ENCODE results near the gene SRSF10. TPM values are rescaled to one million over a fixed set of nuclear protein-coding genes. Genes with fewer than 3 reads are reported as not detected.

SRSF10 gene
- total and polyA plus RNA-seq, 2 of the 8 experiments (the other 6 are each of a cell fraction or from before 2014, with no cell fraction given) = 155 to 194 TPM

DNA sequence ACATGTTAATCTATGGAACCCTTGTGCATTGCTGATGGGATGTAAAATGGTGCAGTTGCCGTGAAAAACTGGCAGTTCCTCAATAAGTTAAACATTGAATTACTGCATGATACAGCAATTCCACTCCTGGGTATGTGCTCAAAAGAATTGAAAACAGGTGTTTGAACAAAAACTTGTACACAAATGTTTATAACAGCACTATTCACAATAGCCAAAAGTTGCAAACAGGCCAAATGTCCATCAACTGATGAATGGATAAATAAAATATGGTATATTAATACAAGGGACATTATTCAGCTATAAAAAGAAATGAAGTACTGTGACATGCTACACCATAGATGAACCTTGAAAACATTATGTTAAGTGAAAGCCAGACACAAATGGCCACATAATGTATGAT is 17.7 kb upstream of the SRSF10 start:
- Histone ChIP-seq H2BK5ac (ENCODE audit: low read depth, low read length) (no peak overlapping the region), H3K4me2 (ENCODE audit: insufficient read depth in 1 of 2, low read depth in 2 of 2, low read length in 2 of 2) (no peak overlapping the region), H2BK12ac (ENCODE audit: low read depth, low read length) (no peak overlapping the region), H3K4me1 (replicated peaks in 1 of 4; ENCODE audit: control insufficient read depth in 3 of 4, insufficient read depth in 4 of 4, low read length in 3 of 4) (peaks cover 2 to 4% (median 2%) of the 10 kb centered on the region in 4 experiments; a peak in 5 of 7 replicates), H3K4me3 (ENCODE audit: extremely low read depth in 1 of 4, insufficient read depth in 2 of 4, low read depth in 3 of 4, low read length in 4 of 4) (no peak overlapping the region), H4K8ac (ENCODE audit: extremely low read depth, insufficient read depth, low read length) (no peak overlapping the region), H2AK5ac (ENCODE audit: low read depth, low read length) (no peak overlapping the region), H4K91ac (replicated peaks; ENCODE audit: insufficient read length, low read length) (no peak overlapping the region), H3K79me1 (ENCODE audit: low read depth, low read length) (no peaks in the 10 kb centered on the region), H2BK120ac (replicated peaks; ENCODE audit: low read depth, low read length) (no peak overlapping the region), H3K23me2 (ENCODE audit: low read depth, low read length) (no peaks in the 10 kb centered on the region), H3K23ac (ENCODE audit: insufficient read length) (no peak overlapping the region), H2BK20ac (ENCODE audit: low read length) (no peak overlapping the region), H3K18ac (ENCODE audit: extremely low read depth, low read length) (no peak overlapping the region), H3K14ac (ENCODE audit: insufficient read length) (no peak overlapping the region), H3K9me3 (ENCODE audit: insufficient read depth in 2 of 2, low read depth in 1 of 2, low read length in 1 of 2) (no peaks in the 10 kb centered on the region), H2BK15ac (ENCODE audit: low read length) (no peak overlapping the region), H3K27ac (ENCODE audit: low read depth, low read length) (no peak overlapping the region), H3K9ac (replicated peaks in 1 of 4; ENCODE audit: extremely low read depth in 1 of 4, low read depth in 3 of 4, low read length in 3 of 4) (no peak overlapping the region), H3K79me2 (ENCODE audit: control insufficient read depth in 1 of 2, insufficient read depth in 2 of 2, low read length in 2 of 2) (no peaks in the 10 kb centered on the region), H3K27me3 (replicated peaks in 1 of 4; ENCODE audit: control insufficient read depth in 3 of 4, extremely low read depth in 1 of 4, insufficient read depth in 3 of 4, low read length in 3 of 4) (no peaks in the 10 kb centered on the region), H3K56ac (replicated peaks; ENCODE audit: insufficient read length, low read depth, low read length) (no peak overlapping the region), H4K20me1 (replicated peaks in 1 of 2; ENCODE audit: control insufficient read depth in 1 of 2, insufficient read depth in 2 of 2, low read length in 2 of 2) (no peaks in the 10 kb centered on the region), H3K4ac (replicated peaks; ENCODE audit: insufficient read length, low read depth, low read length) (no peak overlapping the region), H3K36me3 (ENCODE audit: control insufficient read depth in 2 of 4, insufficient read depth in 4 of 4, low read length in 3 of 4) (no peaks in the 10 kb centered on the region), H4K5ac (ENCODE audit: insufficient read length, low read depth, low read length) (no peak overlapping the region), H2AFZ (ENCODE audit: low read length) (no peak overlapping the region)
- no peak for FAIRE-seq
- ChIA-PET POLR2A (ENCODE audit: partially characterized antibody) (no interaction called here), CTCF (ENCODE audit: partially characterized antibody) (interaction anchor here (0.8 kb wide), 1 partner anchor 30 kb away, joined by 3 read pairs; no protein-coding TSS in a partner anchor)
- no peak for DNase-seq (ENCODE audit: low read depth in 1 of 2, low spot score in 2 of 2)
- WGBS, 2 experiments (ENCODE audit: extremely low coverage in 1 of 2, insufficient coverage in 1 of 2, insufficient read length in 1 of 2, insufficient replicate concordance in 2 of 2, low coverage in 1 of 2, low lambda C conversion rate in 2 of 2, missing lambda C conversion rate in 1 of 2) = 96% methylated on average over 1 of the region's 1 CpG; no CpG with 5 or more reads in 1 of the 2 experiments

All from H1 (cell line).